Medulla oblongata (tissue), 1 donor: ENCODE measurements around the gene GALNT1.

Experiments used
- DNase-seq: peaks from one replicate; pipeline ENCODE4 v3.0.0-alpha.2; 2015; ENCODE audit errors: extremely low spot score

The GALNT1 gene

GRCh38 chr18:35582899-35583558, 1.5 kb downstream of the GALNT1 start:
- DNase-seq = peak; percentile 28

- no peak for DNase-seq
Measured at GRCh38 chr18:35584735-35585134, 3.2 kb downstream of the GALNT1 start.

- DNase-seq = no peak
Measured at GRCh38 chr18:35585608-35586007, 4.1 kb downstream of the GALNT1 start.

- no peak for DNase-seq
Measured at GRCh38 chr18:35588122-35588521, 6.6 kb downstream of the GALNT1 start.

GRCh38 chr18:35588995-35589394, 7.5 kb downstream of the GALNT1 start:
- DNase-seq = no peak

- no peak for DNase-seq
Measured at GRCh38 chr18:35589546-35589945, 8.0 kb downstream of the GALNT1 start.

GRCh38 chr18:35590935-35591334, 9.4 kb downstream of the GALNT1 start:
- no peak for DNase-seq

- no peak for DNase-seq
Measured at GRCh38 chr18:35592298-35592697, 10.8 kb downstream of the GALNT1 start.

- DNase-seq = no peak
Measured at GRCh38 chr18:35593859-35594258, 12.3 kb downstream of the GALNT1 start.

GRCh38 chr18:35597758-35598157, 16.2 kb downstream of the GALNT1 start:
- DNase-seq = no peak

- DNase-seq = no peak
Measured at GRCh38 chr18:35602193-35602820, 20.8 kb downstream of the GALNT1 start.

- DNase-seq = no peak
Measured at GRCh38 chr18:35603008-35603407, 21.5 kb downstream of the GALNT1 start.

GRCh38 chr18:35603528-35603927, 22.0 kb downstream of the GALNT1 start:
- no peak for DNase-seq

GRCh38 chr18:35604369-35604768, 22.8 kb downstream of the GALNT1 start:
- DNase-seq = no peak

GRCh38 chr18:35605686-35606417, 24.3 kb downstream of the GALNT1 start:
- DNase-seq = no peak

- DNase-seq = no peak
Measured at GRCh38 chr18:35609236-35609635, 27.7 kb downstream of the GALNT1 start.

- no peak for DNase-seq
Measured at GRCh38 chr18:35610089-35610488, 28.5 kb downstream of the GALNT1 start.

GRCh38 chr18:35610724-35611123, 29.2 kb downstream of the GALNT1 start:
- DNase-seq = no peak

GRCh38 chr18:35611518-35611917, 30.0 kb downstream of the GALNT1 start:
- DNase-seq = no peak

- no peak for DNase-seq
Measured at GRCh38 chr18:35616074-35616473, 34.5 kb downstream of the GALNT1 start.

GRCh38 chr18:35616664-35617423, 35.3 kb downstream of the GALNT1 start:
- peak; percentile 82 for DNase-seq

GRCh38 chr18:35617865-35618264, 36.3 kb downstream of the GALNT1 start:
- no peak for DNase-seq
